NOMO-1 treated with DMSO at 0.1 percent for 48 hours (cell line): ENCODE data around the gene SLC4A4.

Experiments used
- DNase-seq: peaks from one replicate; lab custom pipeline; 2025; ENCODE audit not compliant: unreplicated experiment; lab: John Stamatoyannopoulos, UW

SLC4A4 gene

GRCh38 chr4:71533121-71533520, 194.3 kb downstream of the SLC4A4 start:
- DNase-seq, result no peak

- DNase-seq, result no peak
Measured at GRCh38 chr4:71537551-71538065, 198.8 kb downstream of the SLC4A4 start.

GRCh38 chr4:71538528-71538927, 199.7 kb downstream of the SLC4A4 start:
- no peak for DNase-seq

GRCh38 chr4:71540749-71541269, 202.0 kb downstream of the SLC4A4 start:
- DNase-seq, result no peak

- no peak for DNase-seq
Measured at GRCh38 chr4:71541541-71541940, 202.7 kb downstream of the SLC4A4 start.

GRCh38 chr4:71545168-71545567, 206.3 kb downstream of the SLC4A4 start:
- DNase-seq, result no peak

- DNase-seq, result no peak
Measured at GRCh38 chr4:71549516-71550160, 210.8 kb downstream of the SLC4A4 start.

- DNase-seq, result no peak
Measured at GRCh38 chr4:71550220-71551165, 211.7 kb downstream of the SLC4A4 start.

- DNase-seq, result no peak
Measured at GRCh38 chr4:71553605-71554004, 214.8 kb downstream of the SLC4A4 start.

GRCh38 chr4:71554025-71554424, 215.2 kb downstream of the SLC4A4 start:
- no peak for DNase-seq

GRCh38 chr4:71558248-71558647, 219.4 kb downstream of the SLC4A4 start:
- DNase-seq, result no peak

GRCh38 chr4:71559957-71560571, 221.2 kb downstream of the SLC4A4 start:
- DNase-seq, result no peak

- DNase-seq, result no peak
Measured at GRCh38 chr4:71564775-71565174, 226.0 kb downstream of the SLC4A4 start.

- DNase-seq, result no peak
Measured at GRCh38 chr4:71566856-71567255, 228.0 kb downstream of the SLC4A4 start.

- no peak for DNase-seq
Measured at GRCh38 chr4:71568131-71568530, 229.3 kb downstream of the SLC4A4 start.

- DNase-seq, result no peak
Measured at GRCh38 chr4:71570492-71570891, 231.7 kb downstream of the SLC4A4 start.

GRCh38 chr4:71571346-71571745, 232.5 kb downstream of the SLC4A4 start:
- no peak for DNase-seq

GRCh38 chr4:71583971-71584370, 245.2 kb downstream of the SLC4A4 start:
- no peak for DNase-seq

- DNase-seq, result no peak
Measured at GRCh38 chr4:71584585-71584984, 245.8 kb downstream of the SLC4A4 start.

- DNase-seq, result no peak
Measured at GRCh38 chr4:71586087-71586763, 247.4 kb downstream of the SLC4A4 start.

- no peak for DNase-seq
Measured at GRCh38 chr4:71587995-71588394, 249.2 kb downstream of the SLC4A4 start.
